ENCODE results near the gene BBS9.

Gene BBS9

DNA sequence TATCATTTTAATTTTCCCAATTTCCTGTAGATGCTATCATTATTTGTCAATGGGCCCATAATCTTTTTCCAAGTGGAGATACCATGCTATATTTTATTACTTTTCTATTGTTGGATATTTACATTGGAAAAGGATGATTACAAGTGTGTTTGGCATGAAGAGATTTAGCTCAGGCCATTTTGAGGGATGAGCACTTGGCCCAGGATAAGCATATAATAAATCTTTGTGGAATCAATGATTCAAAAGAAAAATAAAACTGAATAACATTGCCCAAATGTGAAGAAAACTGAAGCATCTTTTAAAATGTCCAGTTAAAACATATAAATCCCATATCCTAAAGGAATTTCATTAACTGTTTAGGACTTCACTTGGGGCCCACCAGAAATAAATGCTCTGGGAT lies 515.1 kb downstream of the BBS9 start:
- Histone ChIP-seq H3K9me3 (replicated peaks in 1 of 11) (no peaks in the 10 kb centered on the region), H3K27me3 (no peaks in the 10 kb centered on the region), H3K4me1 (no peaks in the 10 kb centered on the region), H3K4me3 (no peak overlapping the region), H4K20me1 (no peaks in the 10 kb centered on the region), H3K4me2 (no peak overlapping the region), H3K9ac (no peak overlapping the region), H3K36me3 (no peaks in the 10 kb centered on the region), H3K27ac (no peak overlapping the region)
- TF ChIP-seq Cebpa-rat (IDR thresholded peaks at IDR 0.05), result no peak

- TF ChIP-seq Cebpa-rat (IDR thresholded peaks at IDR 0.05), result no peak
- Histone ChIP-seq H3K27me3 (no peaks in the 10 kb centered on the region), H3K36me3 (no peaks in the 10 kb centered on the region), H3K4me2 (no peak overlapping the region), H3K27ac (no peak overlapping the region), H3K9me3 (replicated peaks in 1 of 11) (no peaks in the 10 kb centered on the region), H3K4me1 (peaks cover 0 to 3% (median 0%) of the 10 kb centered on the region in 10 experiments; a peak in 3 of 20 replicates), H3K9ac (no peak overlapping the region), H3K4me3 (no peak overlapping the region), H4K20me1 (no peaks in the 10 kb centered on the region)
Observed at GRCh38 chr7:33645104-33645503, 515.7 kb downstream of the BBS9 start.

GRCh38 chr7:33646166-33646565 lies 516.8 kb downstream of the BBS9 start:
- H3K4me1 ChIP-seq, result peaks cover 0 to 14% (median 0%) of the 10 kb centered on the region in 10 experiments; a peak in 4 of 20 replicates
- no peaks in the 10 kb centered on the region for H3K9me3 ChIP-seq (replicated peaks in 1 of 11)
- H4K20me1 ChIP-seq, result no peaks in the 10 kb centered on the region
- H3K36me3 ChIP-seq, result no peaks in the 10 kb centered on the region
- no peak overlapping the region for H3K4me3 ChIP-seq
- no peak for TF ChIP-seq Cebpa-rat (IDR thresholded peaks at IDR 0.05)
- H3K4me2 ChIP-seq, result no peak overlapping the region
- H3K9ac ChIP-seq, result no peak overlapping the region
- H3K27me3 ChIP-seq, result no peaks in the 10 kb centered on the region
- no peak overlapping the region for H3K27ac ChIP-seq

DNA sequence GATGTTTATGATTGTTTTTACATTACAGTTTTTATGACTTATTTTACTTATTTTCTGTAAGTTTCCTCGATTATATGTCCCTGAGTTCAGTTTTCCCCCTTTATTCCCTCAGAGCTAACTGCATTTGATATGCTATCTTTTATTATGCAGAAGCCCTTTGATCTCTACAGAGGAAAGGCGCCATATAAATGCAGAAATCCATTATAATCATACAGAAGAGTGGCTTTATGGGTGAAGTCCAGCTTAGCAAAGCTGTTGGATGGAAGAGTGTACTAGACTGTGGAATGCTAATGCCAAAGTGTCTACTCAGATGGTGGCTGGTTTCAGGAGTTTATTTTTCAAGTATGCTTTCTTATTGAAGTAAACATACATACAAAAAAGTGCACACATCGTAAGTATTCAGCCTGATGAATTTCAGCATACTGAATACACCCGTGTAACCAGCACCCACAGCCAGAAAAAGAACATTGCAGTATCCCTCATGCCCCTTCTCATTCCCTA lies 517.6 kb downstream of the BBS9 start:
- no peaks in the 10 kb centered on the region for H3K27me3 ChIP-seq
- no peak overlapping the region for H3K4me3 ChIP-seq
- H3K36me3 ChIP-seq, result no peaks in the 10 kb centered on the region
- no peak overlapping the region for H3K9ac ChIP-seq
- H3K9me3 ChIP-seq (replicated peaks in 1 of 11), result no peaks in the 10 kb centered on the region
- H3K4me2 ChIP-seq, result no peak overlapping the region
- no peaks in the 10 kb centered on the region for H4K20me1 ChIP-seq
- peaks cover 0 to 15% (median 0%) of the 10 kb centered on the region in 10 experiments; a peak in 4 of 20 replicates for H3K4me1 ChIP-seq
- no peak for TF ChIP-seq Cebpa-rat (IDR thresholded peaks at IDR 0.05)
- H3K27ac ChIP-seq, result no peak overlapping the region

DNA sequence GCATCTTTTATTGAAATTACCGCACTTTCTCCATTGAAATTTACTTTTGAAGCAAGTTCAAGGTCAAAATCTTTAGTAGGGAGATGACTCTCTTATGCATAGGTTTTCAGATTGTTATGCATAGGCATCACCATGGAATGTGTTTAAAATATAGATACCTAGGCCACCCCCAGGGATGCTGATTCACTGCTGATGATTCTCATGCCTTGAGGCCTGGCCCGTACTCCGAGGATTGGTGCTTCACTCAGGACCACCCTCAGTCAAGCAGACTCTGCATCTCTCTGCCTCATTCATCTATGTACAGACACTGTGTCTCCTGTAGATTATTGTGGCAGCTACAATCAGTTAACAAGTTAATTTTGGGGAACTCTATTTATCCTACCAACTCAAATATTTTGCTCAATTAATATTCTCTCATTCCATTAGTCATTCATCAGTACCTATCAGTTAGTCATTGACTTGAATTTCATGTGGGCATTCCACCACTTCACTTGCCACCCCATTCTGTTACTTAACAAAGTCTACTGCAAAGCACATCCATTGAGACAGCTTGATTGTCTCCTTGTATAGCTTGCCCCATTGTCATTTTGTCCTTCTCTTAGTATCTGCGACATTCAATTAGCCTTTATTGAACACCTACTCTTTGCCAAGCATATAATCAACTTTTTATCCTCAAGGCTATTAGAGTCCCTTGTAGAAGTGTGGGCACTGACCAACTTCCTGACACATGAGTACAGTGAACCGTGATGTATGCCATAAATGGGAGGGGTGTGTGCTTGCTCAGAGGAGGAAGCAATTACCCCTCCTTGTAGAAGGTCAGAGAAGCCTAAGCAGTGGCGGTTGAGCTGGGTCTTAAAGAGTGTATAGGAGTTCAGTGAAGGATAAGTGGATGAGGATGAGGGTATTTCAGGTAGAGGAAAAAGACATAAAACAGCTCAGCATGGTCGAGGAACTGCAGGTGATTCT lies 520.4 kb downstream of the BBS9 start:
- Histone ChIP-seq H3K27me3 (no peaks in the 10 kb centered on the region), H3K4me2 (peak overlapping the region in 2 of 11 experiments; percentile 36; a peak in 2 of 22 replicates), H3K4me3 (no peak overlapping the region), H3K4me1 (peaks cover 0 to 15% (median 0%) of the 10 kb centered on the region in 10 experiments; a peak in 4 of 20 replicates), H3K36me3 (no peaks in the 10 kb centered on the region), H3K9me3 (replicated peaks in 1 of 11) (no peaks in the 10 kb centered on the region), H3K27ac (no peak overlapping the region), H3K9ac (no peak overlapping the region), H4K20me1 (no peaks in the 10 kb centered on the region)
- no peak for TF ChIP-seq Cebpa-rat (IDR thresholded peaks at IDR 0.05)

GRCh38 chr7:33650828-33651227 lies 521.5 kb downstream of the BBS9 start:
- Histone ChIP-seq H3K27me3 (no peaks in the 10 kb centered on the region), H4K20me1 (no peaks in the 10 kb centered on the region), H3K9ac (no peak overlapping the region), H3K4me1 (peaks cover 0 to 15% (median 0%) of the 10 kb centered on the region in 10 experiments; a peak in 4 of 20 replicates), H3K4me3 (no peak overlapping the region), H3K4me2 (peak overlapping the region in 2 of 11 experiments; percentile 36; a peak in 3 of 22 replicates), H3K36me3 (no peaks in the 10 kb centered on the region), H3K9me3 (replicated peaks in 1 of 11) (no peaks in the 10 kb centered on the region), H3K27ac (no peak overlapping the region)
- TF ChIP-seq Cebpa-rat (IDR thresholded peaks at IDR 0.05), result no peak

DNA sequence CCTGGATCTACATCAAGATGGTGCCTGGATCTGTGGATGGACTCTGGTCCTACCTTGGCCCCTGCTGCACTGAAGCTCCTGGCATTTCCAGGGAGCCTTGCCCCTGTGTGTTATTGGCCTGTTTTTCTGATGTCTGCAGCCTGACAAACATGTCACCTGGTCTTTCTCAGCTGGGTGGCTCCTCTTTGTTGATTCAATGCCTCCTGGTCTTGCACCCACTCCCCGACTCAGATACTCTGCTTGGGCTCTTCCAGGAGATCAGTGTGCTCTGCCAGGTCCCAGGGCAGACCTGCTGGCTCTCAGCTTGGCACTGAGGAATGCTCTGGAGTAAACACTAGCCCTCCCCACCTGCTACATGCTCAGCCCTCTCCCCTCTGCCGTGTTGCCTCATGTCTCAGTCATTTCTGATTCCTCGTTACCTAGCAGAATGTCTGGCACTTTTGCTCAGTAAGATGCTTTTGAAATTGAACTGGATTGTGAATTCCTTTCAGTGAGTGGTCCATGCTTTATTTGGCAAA lies 522.7 kb downstream of the BBS9 start:
- H3K4me2 ChIP-seq, result no peak overlapping the region
- no peaks in the 10 kb centered on the region for H4K20me1 ChIP-seq
- H3K27me3 ChIP-seq, result no peaks in the 10 kb centered on the region
- peaks cover 0 to 15% (median 0%) of the 10 kb centered on the region in 10 experiments; a peak in 4 of 20 replicates for H3K4me1 ChIP-seq
- H3K27ac ChIP-seq, result no peak overlapping the region
- H3K9ac ChIP-seq, result no peak overlapping the region
- no peak for TF ChIP-seq Cebpa-rat (IDR thresholded peaks at IDR 0.05)
- H3K9me3 ChIP-seq (replicated peaks in 1 of 11), result no peaks in the 10 kb centered on the region
- H3K36me3 ChIP-seq, result no peaks in the 10 kb centered on the region
- H3K4me3 ChIP-seq, result no peak overlapping the region

DNA sequence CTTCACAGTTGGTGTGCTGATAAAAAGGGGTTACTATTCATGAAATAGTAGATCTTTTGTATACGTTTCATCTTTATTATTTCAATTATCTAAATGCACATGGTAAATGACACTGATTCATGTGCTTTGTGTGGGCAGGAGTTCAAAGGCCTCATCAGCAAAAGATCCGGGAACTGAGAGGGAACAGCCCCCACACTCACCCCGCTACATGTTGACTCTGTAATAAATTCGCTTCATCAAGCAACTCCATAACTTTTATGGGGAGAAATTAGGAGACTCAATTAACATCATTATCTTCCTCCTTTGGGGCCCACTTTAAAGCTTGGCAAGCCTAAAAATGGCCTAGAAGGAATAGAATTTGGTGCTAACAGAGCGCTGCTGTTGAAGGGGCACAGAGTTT lies 525.3 kb downstream of the BBS9 start:
- H3K9ac ChIP-seq, result no peak overlapping the region
- no peak for TF ChIP-seq Cebpa-rat (IDR thresholded peaks at IDR 0.05)
- H3K9me3 ChIP-seq (replicated peaks in 1 of 11), result no peaks in the 10 kb centered on the region
- H4K20me1 ChIP-seq, result no peaks in the 10 kb centered on the region
- H3K4me2 ChIP-seq, result no peak overlapping the region
- no peak overlapping the region for H3K4me3 ChIP-seq
- no peak overlapping the region for H3K27ac ChIP-seq
- no peaks in the 10 kb centered on the region for H3K36me3 ChIP-seq
- peaks cover 0 to 15% (median 0%) of the 10 kb centered on the region in 10 experiments; a peak in 4 of 20 replicates for H3K4me1 ChIP-seq
- no peaks in the 10 kb centered on the region for H3K27me3 ChIP-seq

Data from BLaER1 treated with 17β-estradiol and CSF1 and Interleukin-3, amounts not matched to agents 10 nM and 100 nM (cell line).